Measurements from ENCODE around the gene GABRA6.

GABRA6 gene

DNA sequence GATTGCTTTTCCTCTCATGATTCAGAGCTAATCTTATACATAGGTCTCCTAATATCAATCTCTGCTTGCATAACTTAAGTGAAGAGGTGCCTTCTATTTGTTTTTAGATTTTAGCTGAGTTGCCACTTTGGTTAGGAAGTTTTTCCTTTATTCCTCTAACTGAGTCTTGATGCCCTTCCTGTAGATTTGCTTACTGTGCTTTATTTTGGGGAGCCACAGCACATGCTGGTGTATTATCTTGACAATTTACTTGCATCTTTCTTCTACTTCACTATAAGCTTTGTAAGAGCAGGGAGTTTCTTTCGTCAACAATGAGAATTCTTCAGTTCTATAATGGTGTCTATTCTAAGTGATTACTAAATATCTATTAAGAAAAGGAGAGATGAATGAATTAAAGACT lies 54.9 kb downstream of the GABRA6 start:
- Histone ChIP-seq H3K27me3 (replicated peaks; ENCODE audit: insufficient read depth, low read length) (no peaks in the 10 kb centered on the region), H3K4me1 (ENCODE audit: low read length) (no peaks in the 10 kb centered on the region), H3K9me3 (replicated peaks; ENCODE audit: insufficient read depth, low read length) (no peaks in the 10 kb centered on the region), H3K4me3 (ENCODE audit: low read length) (no peak overlapping the region), H4K20me1 (ENCODE audit: insufficient read depth, low read length) (no peaks in the 10 kb centered on the region), H2AFZ (ENCODE audit: low read length) (no peak overlapping the region), H3K9ac (ENCODE audit: low read length) (no peak overlapping the region), H3K9me2 (replicated peaks; ENCODE audit: insufficient read depth, low read length) (no peaks in the 10 kb centered on the region), H3F3A (ENCODE audit: insufficient read depth, low read length) (no peaks in the 10 kb centered on the region), H3K27ac (ENCODE audit: low read length) (no peak overlapping the region), H3K36me3 (replicated peaks; ENCODE audit: insufficient read depth, low read length) (no peaks in the 10 kb centered on the region), H3K79me2 (ENCODE audit: low read length) (no peaks in the 10 kb centered on the region), H3K4me2 (ENCODE audit: low read depth, low read length) (no peak overlapping the region)
- DNase-seq = no peak
- no peak for TF ChIP-seq EZH2phosphoT487 (IDR thresholded peaks at IDR 0.05; ENCODE audit: low read length)
- no peak for TF ChIP-seq EZH2 (optimal IDR thresholded peaks at IDR 0.05; ENCODE audit: low read depth, low read length)
- TF ChIP-seq, protein P1, sequence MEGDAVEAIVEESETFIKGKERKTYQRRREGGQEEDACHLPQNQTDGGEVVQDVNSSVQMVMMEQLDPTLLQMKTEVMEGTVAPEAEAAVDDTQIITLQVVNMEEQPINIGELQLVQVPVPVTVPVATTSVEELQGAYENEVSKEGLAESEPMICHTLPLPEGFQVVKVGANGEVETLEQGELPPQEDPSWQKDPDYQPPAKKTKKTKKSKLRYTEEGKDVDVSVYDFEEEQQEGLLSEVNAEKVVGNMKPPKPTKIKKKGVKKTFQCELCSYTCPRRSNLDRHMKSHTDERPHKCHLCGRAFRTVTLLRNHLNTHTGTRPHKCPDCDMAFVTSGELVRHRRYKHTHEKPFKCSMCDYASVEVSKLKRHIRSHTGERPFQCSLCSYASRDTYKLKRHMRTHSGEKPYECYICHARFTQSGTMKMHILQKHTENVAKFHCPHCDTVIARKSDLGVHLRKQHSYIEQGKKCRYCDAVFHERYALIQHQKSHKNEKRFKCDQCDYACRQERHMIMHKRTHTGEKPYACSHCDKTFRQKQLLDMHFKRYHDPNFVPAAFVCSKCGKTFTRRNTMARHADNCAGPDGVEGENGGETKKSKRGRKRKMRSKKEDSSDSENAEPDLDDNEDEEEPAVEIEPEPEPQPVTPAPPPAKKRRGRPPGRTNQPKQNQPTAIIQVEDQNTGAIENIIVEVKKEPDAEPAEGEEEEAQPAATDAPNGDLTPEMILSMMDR (IDR thresholded peaks at IDR 0.05; ENCODE audit: low read length) = no peak

DNA sequence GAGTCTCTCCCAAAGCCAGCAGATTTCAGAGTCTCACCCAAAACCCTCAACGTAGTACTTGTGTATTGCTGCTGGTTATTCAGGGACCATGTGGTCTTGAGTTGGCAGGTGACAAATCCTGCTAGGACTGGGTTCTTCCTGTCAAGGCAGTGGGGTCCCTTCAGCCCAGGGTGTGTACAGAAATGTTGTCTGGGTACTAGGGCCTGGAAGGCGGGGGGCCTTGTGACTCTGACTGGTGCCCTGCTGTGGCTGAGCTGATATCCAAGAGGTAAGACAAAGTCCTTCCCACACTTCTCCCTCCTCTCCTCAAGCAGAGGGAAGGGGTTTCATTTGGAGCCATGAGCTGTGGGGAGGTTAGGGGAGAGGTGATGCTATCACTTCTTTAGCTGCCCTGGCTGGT lies 58.8 kb downstream of the GABRA6 start:
- TF ChIP-seq EZH2phosphoT487 (IDR thresholded peaks at IDR 0.05; ENCODE audit: low read length) (no peak), EZH2 (optimal IDR thresholded peaks at IDR 0.05; ENCODE audit: low read depth, low read length) (no peak)
- TF ChIP-seq, protein P1 (IDR thresholded peaks at IDR 0.05; ENCODE audit: low read length) = no peak
- no peak overlapping the region for H3K27ac ChIP-seq (ENCODE audit: low read length)
- no peak overlapping the region for H3K4me3 ChIP-seq (ENCODE audit: low read length)
- no peak overlapping the region for H2AFZ ChIP-seq (ENCODE audit: low read length)
- H3K9me3 ChIP-seq (replicated peaks; ENCODE audit: insufficient read depth, low read length) = no peaks in the 10 kb centered on the region
- no peaks in the 10 kb centered on the region for H3K9me2 ChIP-seq (replicated peaks; ENCODE audit: insufficient read depth, low read length)
- no peaks in the 10 kb centered on the region for H4K20me1 ChIP-seq (ENCODE audit: insufficient read depth, low read length)
- no peaks in the 10 kb centered on the region for H3K27me3 ChIP-seq (replicated peaks; ENCODE audit: insufficient read depth, low read length)
- no peaks in the 10 kb centered on the region for H3K4me1 ChIP-seq (ENCODE audit: low read length)
- H3F3A ChIP-seq (ENCODE audit: insufficient read depth, low read length) = no peaks in the 10 kb centered on the region
- H3K36me3 ChIP-seq (replicated peaks; ENCODE audit: insufficient read depth, low read length) = no peaks in the 10 kb centered on the region
- H3K4me2 ChIP-seq (ENCODE audit: low read depth, low read length) = no peak overlapping the region
- DNase-seq = no peak
- H3K9ac ChIP-seq (ENCODE audit: low read length) = no peak overlapping the region
- H3K79me2 ChIP-seq (ENCODE audit: low read length) = no peaks in the 10 kb centered on the region

DNA sequence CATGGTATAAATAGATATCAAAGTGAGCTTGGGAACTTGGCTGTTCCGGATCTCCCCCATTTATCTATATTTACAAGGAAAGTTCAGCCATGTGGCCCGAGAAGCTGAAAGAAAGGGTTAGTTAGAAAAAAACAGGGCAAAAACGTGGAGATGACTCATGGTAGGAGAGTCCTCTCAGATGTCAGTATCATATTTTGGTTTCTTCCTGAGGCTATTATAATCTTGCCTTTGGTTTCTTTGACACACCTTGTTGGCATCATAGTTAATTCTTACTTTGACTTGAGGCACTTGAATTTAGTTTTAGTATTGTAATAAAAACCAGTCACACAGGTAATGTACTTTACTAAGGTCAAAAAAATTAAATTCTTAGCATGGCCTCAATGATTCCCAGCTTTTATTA lies 59.9 kb downstream of the GABRA6 start:
- no peak for TF ChIP-seq EZH2 (optimal IDR thresholded peaks at IDR 0.05; ENCODE audit: low read depth, low read length)
- no peak for TF ChIP-seq EZH2phosphoT487 (IDR thresholded peaks at IDR 0.05; ENCODE audit: low read length)
- TF ChIP-seq, protein P1 (IDR thresholded peaks at IDR 0.05; ENCODE audit: low read length) = no peak

More for the DNA sequence above, 59.9 kb downstream of the GABRA6 start:
- Histone ChIP-seq H3K4me2 (ENCODE audit: low read depth, low read length) (no peak overlapping the region), H4K20me1 (ENCODE audit: insufficient read depth, low read length) (no peaks in the 10 kb centered on the region), H3K9ac (ENCODE audit: low read length) (no peak overlapping the region), H3K27me3 (replicated peaks; ENCODE audit: insufficient read depth, low read length) (no peaks in the 10 kb centered on the region), H3K4me1 (ENCODE audit: low read length) (no peaks in the 10 kb centered on the region), H3K27ac (ENCODE audit: low read length) (no peak overlapping the region), H3K36me3 (replicated peaks; ENCODE audit: insufficient read depth, low read length) (no peaks in the 10 kb centered on the region), H2AFZ (ENCODE audit: low read length) (no peak overlapping the region), H3K79me2 (ENCODE audit: low read length) (no peaks in the 10 kb centered on the region), H3K4me3 (ENCODE audit: low read length) (no peak overlapping the region), H3K9me3 (replicated peaks; ENCODE audit: insufficient read depth, low read length) (no peaks in the 10 kb centered on the region), H3F3A (ENCODE audit: insufficient read depth, low read length) (no peaks in the 10 kb centered on the region), H3K9me2 (replicated peaks; ENCODE audit: insufficient read depth, low read length) (no peaks in the 10 kb centered on the region)
- DNase-seq = no peak

Data from MM.1S (cell line).